ENCODE results near the gene HSDL2. TPM values are rescaled to one million over a fixed set of nuclear protein-coding genes. Genes with fewer than 3 reads are reported as not detected.

HSDL2 gene
- total and polyA plus RNA-seq, 10 of the 15 experiments (the other 5 are each of a cell fraction or from before 2014, with no cell fraction given) = 20.9 to 46.1 (median 27.0) TPM

DNA sequence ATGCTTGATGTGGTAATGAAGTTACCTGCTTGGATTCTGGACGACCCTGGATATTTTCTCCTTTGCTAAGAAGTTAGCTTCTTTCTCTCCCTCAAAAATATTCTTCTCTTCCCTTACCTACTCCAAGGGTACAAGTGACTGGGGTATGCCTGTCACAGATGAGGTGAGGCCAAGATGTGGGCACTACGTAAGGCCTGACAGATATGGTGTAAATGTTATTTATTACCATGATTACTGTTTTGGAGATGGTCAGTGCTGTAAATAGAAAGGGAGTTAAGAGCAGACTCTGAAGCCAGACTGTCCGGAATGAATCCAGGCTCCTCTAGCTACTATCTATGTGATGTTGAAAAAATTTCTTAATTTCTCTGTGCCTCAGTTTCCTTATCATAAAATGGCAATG lies 105.7 kb downstream of the HSDL2 start:
- FAIRE-seq (no peak), DNase-seq (ENCODE audit: low read depth, low spot score) (no peak), ATAC-seq (no peak)
- Histone ChIP-seq H3K9ac (ENCODE audit: control insufficient read depth, insufficient read depth, low read length) (peak overlapping the region; percentile 69; the same call in 1 of the 2 replicates), H3K9me3 (replicated peaks; ENCODE audit: control insufficient read depth, insufficient read depth, low read length) (no peaks in the 10 kb centered on the region), H2AFZ (ENCODE audit: control insufficient read depth, low read depth, low read length) (no peak overlapping the region; the same call in 1 of the 2 replicates), H3K27ac (ENCODE audit: control insufficient read depth, insufficient read depth) (no peak overlapping the region), H3K27me3 (replicated peaks in 1 of 2; ENCODE audit: control insufficient read depth in 2 of 2, insufficient read depth in 2 of 2, low read length in 1 of 2) (no peaks in the 10 kb centered on the region), H3K4me2 (ENCODE audit: control insufficient read depth, insufficient read depth) (peak overlapping the region; percentile 64), H3K79me2 (ENCODE audit: control insufficient read depth, insufficient read depth, low read length) (peaks cover 21% of the 10 kb centered on the region), H3K36me3 (ENCODE audit: control insufficient read depth in 2 of 2, insufficient read depth in 2 of 2, low read length in 1 of 2) (no peaks in the 10 kb centered on the region), H3K4me3 (peak overlapping the region; percentile 62), H4K20me1 (ENCODE audit: control insufficient read depth, insufficient read depth) (no peaks in the 10 kb centered on the region), H3K4me1 (ENCODE audit: control insufficient read depth, insufficient read depth, low read length) (no peaks in the 10 kb centered on the region)
- POLR2A ChIA-PET = interaction anchor here (0.6 to 1.6 kb wide), 4 partner anchors 14 to 735 kb away, joined by 3 to 7 read pairs (median 4); partner anchors contain the start of gene INIP
- CTCF ChIA-PET = interaction anchor here (1.0 to 1.2 kb wide), 3 partner anchors 41 to 373 kb away, joined by 3 to 4 read pairs (median 4); partner anchors contain the start of gene HSDL2
- no TSS peak for BruUV-seq (replicated peaks)
- SMC1A ChIA-PET (ENCODE audit: uncharacterized antibody, unreplicated experiment) = interaction anchor here (0.5 to 1.9 kb wide), 5 partner anchors 9 to 233 kb away, joined by 3 to 7 read pairs (median 3); partner anchors contain the start of gene INIP
- 64% methylated on average over 3 of the region's 3 CpGs for WGBS (ENCODE audit: insufficient coverage, insufficient replicate concordance, low lambda C conversion rate, missing lambda C conversion rate)
- in situ Hi-C loops (cut with MboI) = no loop called here
- RAD21 ChIA-PET (ENCODE audit: unreplicated experiment) = interaction anchor here (0.6 to 2.0 kb wide), 4 partner anchors 41 to 232 kb away, joined by 3 to 8 read pairs (median 4); partner anchors contain the start of genes HSDL2 and INIP
- intact Hi-C loops (cut with micrococcal nuclease; ENCODE audit: unreplicated experiment) = loop anchor here (5.0 kb wide), 1 partner anchor 62 kb away; no protein-coding TSS in a partner anchor
- TF ChIP-seq CHD2 (IDR thresholded peaks at IDR 0.05; ENCODE audit: borderline replicate concordance, low read depth, low read length) = no peak
- TF ChIP-seq ATF7 (IDR thresholded peaks at IDR 0.05; ENCODE audit: low read depth) = no peak
- TF ChIP-seq JUNB (IDR thresholded peaks at IDR 0.05) = no peak
- no peak for TF ChIP-seq CREB1 (IDR thresholded peaks at IDR 0.05; ENCODE audit: low read depth)
- TF ChIP-seq MEF2A (IDR thresholded peaks at IDR 0.05; ENCODE audit: insufficient read depth, low read depth, low read length) = no peak
- TF ChIP-seq, protein P1, sequence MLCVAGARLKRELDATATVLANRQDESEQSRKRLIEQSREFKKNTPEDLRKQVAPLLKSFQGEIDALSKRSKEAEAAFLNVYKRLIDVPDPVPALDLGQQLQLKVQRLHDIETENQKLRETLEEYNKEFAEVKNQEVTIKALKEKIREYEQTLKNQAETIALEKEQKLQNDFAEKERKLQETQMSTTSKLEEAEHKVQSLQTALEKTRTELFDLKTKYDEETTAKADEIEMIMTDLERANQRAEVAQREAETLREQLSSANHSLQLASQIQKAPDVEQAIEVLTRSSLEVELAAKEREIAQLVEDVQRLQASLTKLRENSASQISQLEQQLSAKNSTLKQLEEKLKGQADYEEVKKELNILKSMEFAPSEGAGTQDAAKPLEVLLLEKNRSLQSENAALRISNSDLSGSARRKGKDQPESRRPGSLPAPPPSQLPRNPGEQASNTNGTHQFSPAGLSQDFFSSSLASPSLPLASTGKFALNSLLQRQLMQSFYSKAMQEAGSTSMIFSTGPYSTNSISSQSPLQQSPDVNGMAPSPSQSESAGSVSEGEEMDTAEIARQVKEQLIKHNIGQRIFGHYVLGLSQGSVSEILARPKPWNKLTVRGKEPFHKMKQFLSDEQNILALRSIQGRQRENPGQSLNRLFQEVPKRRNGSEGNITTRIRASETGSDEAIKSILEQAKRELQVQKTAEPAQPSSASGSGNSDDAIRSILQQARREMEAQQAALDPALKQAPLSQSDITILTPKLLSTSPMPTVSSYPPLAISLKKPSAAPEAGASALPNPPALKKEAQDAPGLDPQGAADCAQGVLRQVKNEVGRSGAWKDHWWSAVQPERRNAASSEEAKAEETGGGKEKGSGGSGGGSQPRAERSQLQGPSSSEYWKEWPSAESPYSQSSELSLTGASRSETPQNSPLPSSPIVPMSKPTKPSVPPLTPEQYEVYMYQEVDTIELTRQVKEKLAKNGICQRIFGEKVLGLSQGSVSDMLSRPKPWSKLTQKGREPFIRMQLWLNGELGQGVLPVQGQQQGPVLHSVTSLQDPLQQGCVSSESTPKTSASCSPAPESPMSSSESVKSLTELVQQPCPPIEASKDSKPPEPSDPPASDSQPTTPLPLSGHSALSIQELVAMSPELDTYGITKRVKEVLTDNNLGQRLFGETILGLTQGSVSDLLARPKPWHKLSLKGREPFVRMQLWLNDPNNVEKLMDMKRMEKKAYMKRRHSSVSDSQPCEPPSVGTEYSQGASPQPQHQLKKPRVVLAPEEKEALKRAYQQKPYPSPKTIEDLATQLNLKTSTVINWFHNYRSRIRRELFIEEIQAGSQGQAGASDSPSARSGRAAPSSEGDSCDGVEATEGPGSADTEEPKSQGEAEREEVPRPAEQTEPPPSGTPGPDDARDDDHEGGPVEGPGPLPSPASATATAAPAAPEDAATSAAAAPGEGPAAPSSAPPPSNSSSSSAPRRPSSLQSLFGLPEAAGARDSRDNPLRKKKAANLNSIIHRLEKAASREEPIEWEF (IDR thresholded peaks at IDR 0.05; ENCODE audit: insufficient replicate concordance, low read depth, low read length) = no peak
- no peak for TF ChIP-seq KAT2A (conservative IDR thresholded peaks at IDR 0.05; ENCODE audit: control insufficient read depth, low read depth, low read length)
- TF ChIP-seq BHLHE40 (IDR thresholded peaks at IDR 0.05; ENCODE audit: borderline replicate concordance in 1 of 2, low read depth in 2 of 2, low read length in 1 of 2) = no peak
- TF ChIP-seq ZZZ3 (IDR thresholded peaks at IDR 0.05; ENCODE audit: control insufficient read depth, insufficient read length, low read depth) = no peak
- no peak for TF ChIP-seq CBFB (IDR thresholded peaks at IDR 0.05; ENCODE audit: low read depth)
- TF ChIP-seq, protein P2, sequence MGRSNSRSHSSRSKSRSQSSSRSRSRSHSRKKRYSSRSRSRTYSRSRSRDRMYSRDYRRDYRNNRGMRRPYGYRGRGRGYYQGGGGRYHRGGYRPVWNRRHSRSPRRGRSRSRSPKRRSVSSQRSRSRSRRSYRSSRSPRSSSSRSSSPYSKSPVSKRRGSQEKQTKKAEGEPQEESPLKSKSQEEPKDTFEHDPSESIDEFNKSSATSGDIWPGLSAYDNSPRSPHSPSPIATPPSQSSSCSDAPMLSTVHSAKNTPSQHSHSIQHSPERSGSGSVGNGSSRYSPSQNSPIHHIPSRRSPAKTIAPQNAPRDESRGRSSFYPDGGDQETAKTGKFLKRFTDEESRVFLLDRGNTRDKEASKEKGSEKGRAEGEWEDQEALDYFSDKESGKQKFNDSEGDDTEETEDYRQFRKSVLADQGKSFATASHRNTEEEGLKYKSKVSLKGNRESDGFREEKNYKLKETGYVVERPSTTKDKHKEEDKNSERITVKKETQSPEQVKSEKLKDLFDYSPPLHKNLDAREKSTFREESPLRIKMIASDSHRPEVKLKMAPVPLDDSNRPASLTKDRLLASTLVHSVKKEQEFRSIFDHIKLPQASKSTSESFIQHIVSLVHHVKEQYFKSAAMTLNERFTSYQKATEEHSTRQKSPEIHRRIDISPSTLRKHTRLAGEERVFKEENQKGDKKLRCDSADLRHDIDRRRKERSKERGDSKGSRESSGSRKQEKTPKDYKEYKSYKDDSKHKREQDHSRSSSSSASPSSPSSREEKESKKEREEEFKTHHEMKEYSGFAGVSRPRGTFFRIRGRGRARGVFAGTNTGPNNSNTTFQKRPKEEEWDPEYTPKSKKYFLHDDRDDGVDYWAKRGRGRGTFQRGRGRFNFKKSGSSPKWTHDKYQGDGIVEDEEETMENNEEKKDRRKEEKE (IDR thresholded peaks at IDR 0.05) = no peak
- TF ChIP-seq MYB (IDR thresholded peaks at IDR 0.05; ENCODE audit: borderline replicate concordance, low read depth, low read length) = no peak
- TF ChIP-seq POLR2A (IDR thresholded peaks at IDR 0.05; ENCODE audit: low read depth, low read length) = no peak
- no peak for TF ChIP-seq FOS (IDR thresholded peaks at IDR 0.05; ENCODE audit: borderline replicate concordance, extremely low read depth, insufficient read length)
